ENCODE measurements around the gene SEC22A. TPM values are rescaled to one million over a fixed set of nuclear protein-coding genes. Genes with fewer than 3 reads are reported as not detected.

Gene SEC22A
- polyA plus RNA-seq, 1 experiment = 16.8 TPM

GRCh38 chr3:123158899-123159390 lies 42.8 kb upstream of the SEC22A start:
- Histone ChIP-seq H3K36me3 (ENCODE audit: control insufficient read depth, insufficient read depth, low read length) (peaks cover 24% of the 10 kb centered on the region), H3K4me3 (ENCODE audit: low read depth, low read length) (no peak overlapping the region)
- CTCF ChIA-PET = interaction anchor here (1.0 kb wide), 1 partner anchor 14 kb away, joined by 3 read pairs; no protein-coding TSS in a partner anchor

GRCh38 chr3:123159926-123160635 lies 41.7 kb upstream of the SEC22A start:
- POLR2A ChIA-PET = no interaction called here
- DNase-seq (ENCODE audit: low read depth) = peak; percentile 6

More at GRCh38 chr3:123158899-123159390, 42.8 kb upstream of the SEC22A start:
- no peaks in the 10 kb centered on the region for H3K27me3 ChIP-seq (ENCODE audit: control insufficient read depth, insufficient read depth, low read length)
- POLR2A ChIA-PET = no interaction called here
- DNase-seq (ENCODE audit: low read depth) = no peak
- TF ChIP-seq CTCF (IDR thresholded peaks at IDR 0.05; ENCODE audit: insufficient read depth, low read depth, low read length) = no peak

GRCh38 chr3:123161167-123161566 lies 40.6 kb upstream of the SEC22A start:
- ChIA-PET CTCF (interaction anchor here (1.4 to 1.7 kb wide), 3 partner anchors 10 to 12 kb away, joined by 3 to 4 read pairs (median 4); no protein-coding TSS in a partner anchor), POLR2A (no interaction called here)
- TF ChIP-seq CTCF (IDR thresholded peaks at IDR 0.05; ENCODE audit: insufficient read depth, low read depth, low read length) = no peak
- Histone ChIP-seq H3K27me3 (ENCODE audit: control insufficient read depth, insufficient read depth, low read length) (no peaks in the 10 kb centered on the region), H3K36me3 (ENCODE audit: control insufficient read depth, insufficient read depth, low read length) (peaks cover 18% of the 10 kb centered on the region), H3K4me3 (ENCODE audit: low read depth, low read length) (no peak overlapping the region)
- no peak for DNase-seq (ENCODE audit: low read depth)

More at GRCh38 chr3:123159926-123160635, 41.7 kb upstream of the SEC22A start:
- Histone ChIP-seq H3K4me3 (ENCODE audit: low read depth, low read length) (no peak overlapping the region), H3K36me3 (ENCODE audit: control insufficient read depth, insufficient read depth, low read length) (peaks cover 23% of the 10 kb centered on the region), H3K27me3 (ENCODE audit: control insufficient read depth, insufficient read depth, low read length) (no peaks in the 10 kb centered on the region)
- CTCF ChIA-PET = interaction anchor here (1.3 to 1.6 kb wide), 3 partner anchors 9 to 132 kb away, joined by 4 read pairs; no protein-coding TSS in a partner anchor
- TF ChIP-seq CTCF (IDR thresholded peaks at IDR 0.05; ENCODE audit: insufficient read depth, low read depth, low read length) = no peak

- CTCF ChIA-PET = no interaction called here
- POLR2A ChIA-PET = no interaction called here
- peaks cover 16% of the 10 kb centered on the region for H3K36me3 ChIP-seq (ENCODE audit: control insufficient read depth, insufficient read depth, low read length)
- H3K27me3 ChIP-seq (ENCODE audit: control insufficient read depth, insufficient read depth, low read length) = no peaks in the 10 kb centered on the region
- no peak for DNase-seq (ENCODE audit: low read depth)
- no peak overlapping the region for H3K4me3 ChIP-seq (ENCODE audit: low read depth, low read length)
- TF ChIP-seq CTCF (IDR thresholded peaks at IDR 0.05; ENCODE audit: insufficient read depth, low read depth, low read length) = no peak
Measured at GRCh38 chr3:123163141-123163540, 38.6 kb upstream of the SEC22A start.

- ChIA-PET POLR2A (no interaction called here), CTCF (no interaction called here)
- Histone ChIP-seq H3K36me3 (ENCODE audit: control insufficient read depth, insufficient read depth, low read length) (peaks cover 16% of the 10 kb centered on the region), H3K27me3 (ENCODE audit: control insufficient read depth, insufficient read depth, low read length) (no peaks in the 10 kb centered on the region), H3K4me3 (ENCODE audit: low read depth, low read length) (no peak overlapping the region)
- TF ChIP-seq CTCF (IDR thresholded peaks at IDR 0.05; ENCODE audit: insufficient read depth, low read depth, low read length) = no peak
- no peak for DNase-seq (ENCODE audit: low read depth)
Measured at GRCh38 chr3:123165163-123165562, 36.6 kb upstream of the SEC22A start.

Data from BJ (cell line).